ENCODE results near the gene UCN2.

GRCh38 chr3:48597408-48597800 lies 33.8 kb upstream of the UCN2 start:
- TF ChIP-seq CTCF (IDR thresholded peaks at IDR 0.05) (no peak), POLR2A (IDR thresholded peaks at IDR 0.05) (no peak), POLR2AphosphoS5 (IDR thresholded peaks at IDR 0.05) (no peak)
